NCI-H69 (cell line): ENCODE data around the gene PGAM1.
"Not testable (repeated sequence)": the region's sequence is repeated elsewhere in the genome, so short reads cannot be mapped to it uniquely, and the experiment has no call there.

Source experiments
- DNase-seq: peaks from one replicate; lab custom pipeline; 2025; lab: John Stamatoyannopoulos, UW

PGAM1 gene

GRCh38 chr10:97408496-97408992 lies 17.4 kb upstream of the PGAM1 start:
- DNase-seq, result no peak

- no peak for DNase-seq
Measured at GRCh38 chr10:97411406-97411805, 14.6 kb upstream of the PGAM1 start.

GRCh38 chr10:97412891-97413304 lies 13.1 kb upstream of the PGAM1 start:
- DNase-seq, result no peak

GRCh38 chr10:97416565-97416964 lies 9.4 kb upstream of the PGAM1 start:
- no peak for DNase-seq

- not testable (repeated sequence) for DNase-seq
Measured at GRCh38 chr10:97423757-97424098, 2.3 kb upstream of the PGAM1 start.

GRCh38 chr10:97426776-97427570 lies 982 bp downstream of the PGAM1 start:
- DNase-seq, result peak; percentile 33

GRCh38 chr10:97427571-97428179 lies 1.7 kb downstream of the PGAM1 start:
- peak; percentile 47 for DNase-seq

GRCh38 chr10:97428572-97428981 lies 2.6 kb downstream of the PGAM1 start:
- DNase-seq, result no peak

GRCh38 chr10:97434055-97434454 lies 8.1 kb downstream of the PGAM1 start:
- DNase-seq, result no peak

GRCh38 chr10:97434557-97434956 lies 8.6 kb downstream of the PGAM1 start:
- no peak for DNase-seq

- no peak for DNase-seq
Measured at GRCh38 chr10:97435211-97435610, 9.2 kb downstream of the PGAM1 start.

- no peak for DNase-seq
Measured at GRCh38 chr10:97442277-97442676, 16.3 kb downstream of the PGAM1 start.

- no peak for DNase-seq
Measured at GRCh38 chr10:97444212-97444611, 18.2 kb downstream of the PGAM1 start.

- no peak for DNase-seq
Measured at GRCh38 chr10:97445357-97445721, 19.3 kb downstream of the PGAM1 start.

GRCh38 chr10:97445722-97446639 lies 20.0 kb downstream of the PGAM1 start, which contains the start of the genes EXOSC1 and ZDHHC16:
Gene EXOSC1 (minus strand): TSS chr10:97446006. CDS start chr10:97445985, 21 bp downstream.
Gene ZDHHC16 (plus strand): TSS chr10:97446175. CDS start chr10:97451676, 5,501 bp downstream.
- peak; percentile 94 for DNase-seq

- DNase-seq, result no peak
Measured at GRCh38 chr10:97450828-97451227, 24.8 kb downstream of the PGAM1 start.

- no peak for DNase-seq
Measured at GRCh38 chr10:97451605-97452004, 25.6 kb downstream of the PGAM1 start.

- DNase-seq, result no peak
Measured at GRCh38 chr10:97452352-97452751, 26.4 kb downstream of the PGAM1 start.

- DNase-seq, result peak; percentile 8
Measured at GRCh38 chr10:97454330-97455036, 28.5 kb downstream of the PGAM1 start.

- no peak for DNase-seq
Measured at GRCh38 chr10:97456034-97456685, 30.2 kb downstream of the PGAM1 start.

GRCh38 chr10:97456686-97457065 lies 30.7 kb downstream of the PGAM1 start:
- no peak for DNase-seq
